Urinary bladder (tissue), 4 donors: ENCODE results near the gene ZBTB11. TPM values are rescaled to one million over a fixed set of nuclear protein-coding genes. Genes with fewer than 3 reads are reported as not detected.

Source experiments
- DNase-seq: peaks from one replicate; pipeline ENCODE4 v3.0.0-alpha.2; 2015; ENCODE audit errors: extremely low spot score
- H3K27ac ChIP-seq: one replicate; pipeline ENCODE4 v1.5.1; 2013; ENCODE audit warnings: low read depth, mild to moderate bottlenecking, moderate library complexity
- H3K36me3 ChIP-seq: one replicate; pipeline ENCODE4 v1.6.1; 2013; ENCODE audit warnings: mild to moderate bottlenecking, moderate library complexity; ENCODE audit not compliant: insufficient read depth
- H3K4me1 ChIP-seq: one replicate; pipeline ENCODE4 v1.6.1; 2013; ENCODE audit warnings: mild to moderate bottlenecking, moderate library complexity; ENCODE audit not compliant: insufficient read depth
- H3K4me3 ChIP-seq: one replicate; pipeline ENCODE4 v1.5.1; 2013; ENCODE audit warnings: low read depth, low read length
- WGBS: extraction: QIAGEN DNeasy Blood & Tissue Kit; methylation state at CpG from one replicate; pipeline ENCODE4 v1.1.7; 2013; 5-methylcytosine and 5-hydroxymethylcytosine counted together
- polyA plus RNA-seq: library from polyadenylated mRNA; stranded (reverse); fragments of 200-250 nt; gene quantifications from one replicate; pipeline ENCODE4 v1.2.3, GENCODE V29; 2013
- small RNA-seq: library from RNA; depleted of rRNA; stranded (forward); fragments of <200 nt; gene quantifications from one replicate; pipeline ENCODE3, GENCODE V24; 2014
- total RNA-seq: library from RNA; depleted of rRNA; stranded (reverse); fragments of >200 nt; gene quantifications from one replicate; pipeline ENCODE4 v1.2.3, GENCODE V29; 2014
- donor health status: healthy with polysubstance abuse.
- donor health status: healthy.

The ZBTB11 gene
- total and polyA plus RNA-seq, 2 donors: 9.0 to 41.1 TPM

DNA sequence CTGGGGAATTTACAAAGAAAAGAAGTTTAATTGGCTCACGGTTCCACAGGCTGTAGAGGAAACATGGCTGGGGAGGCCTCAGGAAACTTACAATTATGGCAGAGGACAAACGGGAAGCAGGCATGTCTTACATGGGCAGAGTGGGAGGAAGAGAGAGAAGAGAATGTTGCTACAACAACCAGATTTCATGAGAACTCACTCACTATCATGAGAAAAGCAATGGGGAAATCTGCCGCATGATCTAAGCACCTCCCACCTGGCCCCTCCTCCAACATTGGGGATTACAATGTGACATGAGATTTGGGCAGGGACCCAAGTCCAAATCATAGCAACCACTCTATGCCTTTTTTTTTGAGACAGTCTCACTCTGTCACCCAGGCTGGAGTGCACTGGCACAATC lies 74.2 kb downstream of the ZBTB11 start:
- WGBS: 93% methylated on average over 3 of the region's 3 CpGs

More for the DNA sequence above, 74.2 kb downstream of the ZBTB11 start:
- no peaks in the 10 kb centered on the region for H3K4me1 ChIP-seq
- H3K36me3 ChIP-seq: no peaks in the 10 kb centered on the region
- no peak overlapping the region for H3K27ac ChIP-seq
- DNase-seq: no peak
- no peak overlapping the region for H3K4me3 ChIP-seq

Small RNA genes within 50 kb of the gene (small RNA-seq; reads per million reads assigned to genes)
- gene RF00019: not detected
- gene RNU6-1256P: not detected
- 0.41 reads per million, percentile 34 among the genes with 10 or more reads in this experiment for gene RNY1P12

Other genes starting within 250 kb of the ZBTB11 start
- 136 TPM for gene SENP7, start 163.9 kb downstream of the ZBTB11 start, total RNA-seq
- 13.1 TPM for gene SENP7, start 163.9 kb downstream of the ZBTB11 start, polyA plus RNA-seq
- gene TRMT10C, start 115.3 kb downstream of the ZBTB11 start, total RNA-seq: 32.5 TPM
- gene TRMT10C, start 115.3 kb downstream of the ZBTB11 start, polyA plus RNA-seq: 20.4 TPM
- gene PCNP, start 103.0 kb downstream of the ZBTB11 start, total RNA-seq: 208 TPM
- gene PCNP, start 103.0 kb downstream of the ZBTB11 start, polyA plus RNA-seq: 147 TPM
- 2,278 TPM for gene RPL24, start 9.6 kb upstream of the ZBTB11 start, total RNA-seq
- gene RPL24, start 9.6 kb upstream of the ZBTB11 start, polyA plus RNA-seq: 1,322 TPM
- gene CEP97, start 47.5 kb upstream of the ZBTB11 start, total RNA-seq: 34.4 TPM
- 3.4 TPM for gene CEP97, start 47.5 kb upstream of the ZBTB11 start, polyA plus RNA-seq
- 9.3 TPM for gene NXPE3, start 102.1 kb upstream of the ZBTB11 start, total RNA-seq
- gene NXPE3, start 102.1 kb upstream of the ZBTB11 start, polyA plus RNA-seq: 12.3 TPM
- 31.1 TPM for gene NFKBIZ, start 172.4 kb upstream of the ZBTB11 start, total RNA-seq
- 16.8 TPM for gene NFKBIZ, start 172.4 kb upstream of the ZBTB11 start, polyA plus RNA-seq